GM13977 (cell line): ENCODE measurements around the gene SETX.

Source experiments
- DNase-seq: peaks from one replicate; pipeline ENCODE4 v3.0.0; 2012; ENCODE audit warnings: low spot score
- CTCF ChIP-seq: IDR thresholded peaks from 2 replicates; pipeline ENCODE4 v1.5.1; 2012; ENCODE audit warnings: mild to moderate bottlenecking, control low read depth; ENCODE audit not compliant: insufficient read depth; ENCODE audit errors: extremely low read depth, missing control alignments
- in situ Hi-C: fragments of 300-500 bp; cut with MboI; formaldehyde crosslinking; loops from one replicate; pipeline ENCODE4 v1.12.0; 2022; ENCODE audit warnings: low sequenced_read_pairs, low pct_unique_long_range_greater_than_20kb, mixed read lengths, inconsistent platforms; ENCODE audit not compliant: unreplicated experiment

SETX gene

GRCh38 chr9:132235894-132236661 is 118.7 kb downstream of the SETX start:
- peak; percentile 89 for DNase-seq
- in situ Hi-C loops, result no loop called here
- peak; percentile 97 for TF ChIP-seq CTCF

- in situ Hi-C loops, result no loop called here
- TF ChIP-seq CTCF, result no peak
- no peak for DNase-seq
Observed at GRCh38 chr9:132235125-132235524, 119.7 kb downstream of the SETX start.

GRCh38 chr9:132234535-132234934 is 120.3 kb downstream of the SETX start:
- no peak for DNase-seq
- in situ Hi-C loops, result no loop called here
- no peak for TF ChIP-seq CTCF

GRCh38 chr9:132233138-132233537 is 121.6 kb downstream of the SETX start:
- TF ChIP-seq CTCF, result no peak
- in situ Hi-C loops, result no loop called here

GRCh38 chr9:132232522-132232921 is 122.3 kb downstream of the SETX start:
- DNase-seq, result no peak
- in situ Hi-C loops, result no loop called here
- TF ChIP-seq CTCF, result no peak

More at GRCh38 chr9:132233138-132233537, 121.6 kb downstream of the SETX start:
- no peak for DNase-seq

- TF ChIP-seq CTCF, result no peak
- in situ Hi-C loops, result no loop called here
- DNase-seq, result no peak
Observed at GRCh38 chr9:132231019-132231701, 123.6 kb downstream of the SETX start.
